Measurements from ENCODE around the gene PRKCH. TPM values are rescaled to one million over a fixed set of nuclear protein-coding genes. Genes with fewer than 3 reads are reported as not detected.

The PRKCH gene
- total RNA-seq, 1 experiment from 2014 or later = 18.3 TPM

DNA sequence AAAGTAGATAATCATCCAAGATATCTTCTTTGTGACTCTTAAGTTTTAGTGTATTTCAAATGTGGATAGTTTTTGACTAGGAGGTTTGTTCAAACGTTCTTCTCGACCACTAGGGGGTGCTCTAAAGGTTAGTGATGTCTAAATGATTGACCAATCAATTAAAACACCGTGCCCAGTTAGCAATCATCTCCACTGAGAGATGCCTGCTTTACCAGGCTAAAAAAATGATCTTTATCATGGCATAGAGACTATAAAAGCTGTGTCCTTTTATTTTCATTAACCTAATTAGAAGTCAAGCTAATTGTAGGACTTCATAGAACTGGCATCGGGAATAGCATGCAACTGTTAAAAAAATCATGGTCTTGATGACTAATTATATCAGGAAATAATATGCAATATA, 153.9 kb downstream of the PRKCH start:
- POLR2A ChIA-PET = no interaction called here
- intact Hi-C loops (cut with micrococcal nuclease; ENCODE audit: unreplicated experiment) = loop anchor here (2.0 to 5.0 kb wide), 4 partner anchors 61 to 362 kb away; partner anchors contain the start of gene HIF1A
- Histone ChIP-seq H3K4me3 (ENCODE audit: low read depth, low read length) (no peak overlapping the region), H3K27me3 (replicated peaks; ENCODE audit: control insufficient read depth, insufficient read depth, low read length) (no peaks in the 10 kb centered on the region), H3K4me1 (no peaks in the 10 kb centered on the region), H3K36me3 (ENCODE audit: control insufficient read depth, insufficient read depth, low read length) (no peaks in the 10 kb centered on the region), H3K9me3 (no peaks in the 10 kb centered on the region)
- Mint-ChIP-seq H3K27ac (ENCODE audit: unreplicated experiment) (no peak overlapping the region), H3K9me3 (ENCODE audit: unreplicated experiment) (no peaks in the 10 kb centered on the region), H3K36me3 (ENCODE audit: insufficient read depth, unreplicated experiment) (peaks cover 5% of the 10 kb centered on the region), H3K4me1 (ENCODE audit: low read depth, unreplicated experiment) (peaks cover 6% of the 10 kb centered on the region), H3K4me3 (ENCODE audit: unreplicated experiment) (no peak overlapping the region), H3K27me3 (ENCODE audit: insufficient read depth, unreplicated experiment) (no peaks in the 10 kb centered on the region)
- BruUV-seq (replicated peaks) = no TSS peak
- peak in 1 of 2 experiments; percentile 60 for DNase-seq
- TF ChIP-seq, protein P1, sequence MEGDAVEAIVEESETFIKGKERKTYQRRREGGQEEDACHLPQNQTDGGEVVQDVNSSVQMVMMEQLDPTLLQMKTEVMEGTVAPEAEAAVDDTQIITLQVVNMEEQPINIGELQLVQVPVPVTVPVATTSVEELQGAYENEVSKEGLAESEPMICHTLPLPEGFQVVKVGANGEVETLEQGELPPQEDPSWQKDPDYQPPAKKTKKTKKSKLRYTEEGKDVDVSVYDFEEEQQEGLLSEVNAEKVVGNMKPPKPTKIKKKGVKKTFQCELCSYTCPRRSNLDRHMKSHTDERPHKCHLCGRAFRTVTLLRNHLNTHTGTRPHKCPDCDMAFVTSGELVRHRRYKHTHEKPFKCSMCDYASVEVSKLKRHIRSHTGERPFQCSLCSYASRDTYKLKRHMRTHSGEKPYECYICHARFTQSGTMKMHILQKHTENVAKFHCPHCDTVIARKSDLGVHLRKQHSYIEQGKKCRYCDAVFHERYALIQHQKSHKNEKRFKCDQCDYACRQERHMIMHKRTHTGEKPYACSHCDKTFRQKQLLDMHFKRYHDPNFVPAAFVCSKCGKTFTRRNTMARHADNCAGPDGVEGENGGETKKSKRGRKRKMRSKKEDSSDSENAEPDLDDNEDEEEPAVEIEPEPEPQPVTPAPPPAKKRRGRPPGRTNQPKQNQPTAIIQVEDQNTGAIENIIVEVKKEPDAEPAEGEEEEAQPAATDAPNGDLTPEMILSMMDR (IDR thresholded peaks at IDR 0.05; ENCODE audit: insufficient read depth in 1 of 2, low read depth in 1 of 2, low read length in 1 of 2, severe bottlenecking in 1 of 2, unreplicated experiment in 1 of 2) = peak; percentile 61 to 77
- CTCF ChIA-PET = no interaction called here

DNA sequence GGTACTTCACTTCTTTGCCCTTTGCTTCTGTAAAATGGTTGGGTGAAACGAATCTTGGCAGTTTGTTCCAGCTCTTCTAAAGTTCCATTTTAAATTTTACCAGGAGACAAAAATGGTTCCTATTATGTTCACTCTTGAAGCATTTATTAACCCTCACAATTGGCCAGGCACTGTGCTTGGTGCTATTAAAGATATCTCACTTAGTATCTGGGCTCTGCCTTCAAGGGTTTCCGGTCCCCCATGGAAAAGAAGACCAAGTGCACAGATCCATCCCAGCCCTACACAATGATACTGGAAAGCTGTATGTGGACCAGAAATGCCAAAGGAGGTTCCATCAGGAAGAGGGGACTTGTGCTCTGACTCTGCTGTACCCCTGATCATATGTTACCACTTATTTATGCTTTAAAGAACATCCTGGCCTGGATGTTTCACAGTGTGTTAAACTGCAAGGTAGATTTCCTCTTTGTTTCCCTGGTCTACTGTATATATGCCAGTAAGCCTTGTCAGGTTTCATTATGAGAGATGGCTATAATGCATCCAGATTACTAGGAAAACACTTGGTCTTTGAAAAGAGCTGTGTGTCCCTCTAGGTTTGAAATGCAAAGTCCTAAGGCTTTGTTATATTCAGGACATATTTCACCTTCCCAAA, 154.8 kb downstream of the PRKCH start:
- Histone ChIP-seq H3K9me3 (no peaks in the 10 kb centered on the region), H3K36me3 (ENCODE audit: control insufficient read depth, insufficient read depth, low read length) (no peaks in the 10 kb centered on the region), H3K4me1 (no peaks in the 10 kb centered on the region), H3K4me3 (ENCODE audit: low read depth, low read length) (no peak overlapping the region), H3K27me3 (replicated peaks; ENCODE audit: control insufficient read depth, insufficient read depth, low read length) (no peaks in the 10 kb centered on the region)
- CTCF ChIA-PET = interaction anchor here (0.7 kb wide), 1 partner anchor 71 kb away, joined by 3 read pairs; no protein-coding TSS in a partner anchor
- no TSS peak for BruUV-seq (replicated peaks)
- intact Hi-C loops (cut with micrococcal nuclease; ENCODE audit: unreplicated experiment) = loop anchor here (5.0 kb wide), 2 partner anchors 221 to 361 kb away; partner anchors contain the start of gene HIF1A
- no peak for DNase-seq
- H3K27ac Mint-ChIP-seq (ENCODE audit: unreplicated experiment) = no peak overlapping the region
- H3K9me3 Mint-ChIP-seq (ENCODE audit: unreplicated experiment) = no peaks in the 10 kb centered on the region
- no peak overlapping the region for H3K4me3 Mint-ChIP-seq (ENCODE audit: unreplicated experiment)
- H3K36me3 Mint-ChIP-seq (ENCODE audit: insufficient read depth, unreplicated experiment) = peaks cover 5% of the 10 kb centered on the region
- no peaks in the 10 kb centered on the region for H3K27me3 Mint-ChIP-seq (ENCODE audit: insufficient read depth, unreplicated experiment)
- POLR2A ChIA-PET = no interaction called here
- H3K4me1 Mint-ChIP-seq (ENCODE audit: low read depth, unreplicated experiment) = peaks cover 13% of the 10 kb centered on the region
- TF ChIP-seq, protein P1 (IDR thresholded peaks at IDR 0.05; ENCODE audit: insufficient read depth in 1 of 2, low read depth in 1 of 2, low read length in 1 of 2, severe bottlenecking in 1 of 2, unreplicated experiment in 1 of 2) = no peak

DNA sequence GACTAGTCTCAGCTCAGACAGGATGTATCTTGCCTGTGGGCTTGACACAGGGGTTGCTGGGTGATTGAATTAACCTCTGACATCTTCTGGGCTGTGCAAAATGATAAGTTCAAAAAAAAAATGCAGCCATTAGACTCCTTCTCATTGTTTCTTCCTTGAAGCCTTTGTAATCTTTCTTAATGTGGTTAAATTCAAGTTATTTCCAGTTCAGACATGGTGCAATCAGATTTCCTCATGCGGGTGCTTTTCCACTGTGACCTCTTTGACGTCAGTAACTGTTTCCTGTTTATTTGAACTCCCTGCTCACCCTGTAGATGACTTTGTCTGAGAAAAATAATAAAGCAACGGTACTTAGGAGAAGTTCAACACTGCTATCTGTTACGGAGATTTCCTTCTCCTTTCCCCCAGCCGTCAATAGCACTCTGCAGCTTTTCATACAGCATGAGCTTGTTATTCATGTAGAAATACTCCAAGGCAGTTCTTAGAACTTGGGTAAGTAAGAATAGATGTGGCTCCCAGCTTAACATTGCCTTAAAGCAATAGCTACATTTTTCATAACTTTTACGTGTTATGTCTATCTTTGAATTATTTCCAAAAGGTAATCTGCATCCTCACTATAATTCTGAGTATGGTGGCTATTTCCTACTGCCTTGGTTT, 155.5 kb downstream of the PRKCH start:
- H3K9me3 Mint-ChIP-seq (ENCODE audit: unreplicated experiment) = no peaks in the 10 kb centered on the region
- Histone ChIP-seq H3K4me3 (ENCODE audit: low read depth, low read length) (no peak overlapping the region), H3K9me3 (no peaks in the 10 kb centered on the region), H3K36me3 (ENCODE audit: control insufficient read depth, insufficient read depth, low read length) (no peaks in the 10 kb centered on the region), H3K27me3 (replicated peaks; ENCODE audit: control insufficient read depth, insufficient read depth, low read length) (no peaks in the 10 kb centered on the region), H3K4me1 (no peaks in the 10 kb centered on the region)
- BruUV-seq (replicated peaks) = no TSS peak
- ChIA-PET CTCF (interaction anchor here (0.5 kb wide), 1 partner anchor 77 kb away, joined by 3 read pairs; no protein-coding TSS in a partner anchor), POLR2A (no interaction called here)
- H3K27ac Mint-ChIP-seq (ENCODE audit: unreplicated experiment) = no peak overlapping the region
- intact Hi-C loops (cut with micrococcal nuclease; ENCODE audit: unreplicated experiment) = loop anchor here (5.0 kb wide), 2 partner anchors 220 to 360 kb away; partner anchors contain the start of gene HIF1A
- H3K36me3 Mint-ChIP-seq (ENCODE audit: insufficient read depth, unreplicated experiment) = peaks cover 5% of the 10 kb centered on the region
- DNase-seq = no peak
- H3K4me1 Mint-ChIP-seq (ENCODE audit: low read depth, unreplicated experiment) = peaks cover 13% of the 10 kb centered on the region
- TF ChIP-seq, protein P1 (IDR thresholded peaks at IDR 0.05; ENCODE audit: insufficient read depth in 1 of 2, low read depth in 1 of 2, low read length in 1 of 2, severe bottlenecking in 1 of 2, unreplicated experiment in 1 of 2) = no peak
- H3K4me3 Mint-ChIP-seq (ENCODE audit: unreplicated experiment) = no peak overlapping the region
- no peaks in the 10 kb centered on the region for H3K27me3 Mint-ChIP-seq (ENCODE audit: insufficient read depth, unreplicated experiment)
